GM21360 (cell line): ENCODE measurements around the gene TCERG1L.

Experiments used
- ATAC-seq: cut with Tn5 transposase; IDR thresholded peaks from one replicate; pipeline ENCODE4 v1.9.1; 2021; ENCODE audit warnings: mild to moderate bottlenecking, moderate library complexity; ENCODE audit not compliant: unreplicated experiment

The TCERG1L gene

GRCh38 chr10:131211965-131212619 is 99.4 kb downstream of the TCERG1L start:
- ATAC-seq = no peak

GRCh38 chr10:131211559-131211958 is 100.0 kb downstream of the TCERG1L start:
- no peak for ATAC-seq

GRCh38 chr10:131211146-131211545 is 100.4 kb downstream of the TCERG1L start:
- ATAC-seq = no peak

- ATAC-seq = no peak
Measured at GRCh38 chr10:131210181-131210580, 101.3 kb downstream of the TCERG1L start.

- no peak for ATAC-seq
Measured at GRCh38 chr10:131207584-131208532, 103.7 kb downstream of the TCERG1L start.

DNA sequence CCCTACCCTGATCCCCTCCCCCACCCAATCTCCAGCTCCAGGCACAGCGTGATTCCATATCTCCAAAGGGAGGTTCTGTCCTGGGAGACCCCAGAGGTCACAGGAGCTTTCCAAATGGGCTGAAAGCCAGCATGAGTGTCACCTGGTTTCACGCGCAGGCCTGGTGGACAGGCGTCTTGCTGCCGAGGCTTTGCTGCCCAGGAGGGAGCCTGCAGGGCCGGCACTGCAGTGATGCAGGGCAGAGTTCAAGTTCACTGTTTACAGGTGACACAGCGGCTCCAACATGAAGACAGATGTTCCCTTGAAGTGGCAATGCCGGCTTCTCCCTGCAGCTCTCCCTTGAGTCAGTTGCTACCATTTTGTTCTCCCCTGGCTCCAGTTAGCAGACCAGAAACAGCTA is 104.3 kb downstream of the TCERG1L start:
- ATAC-seq = no peak

- no peak for ATAC-seq
Measured at GRCh38 chr10:131206111-131206995, 105.2 kb downstream of the TCERG1L start.

- no peak for ATAC-seq
Measured at GRCh38 chr10:131205556-131205955, 106.0 kb downstream of the TCERG1L start.

DNA sequence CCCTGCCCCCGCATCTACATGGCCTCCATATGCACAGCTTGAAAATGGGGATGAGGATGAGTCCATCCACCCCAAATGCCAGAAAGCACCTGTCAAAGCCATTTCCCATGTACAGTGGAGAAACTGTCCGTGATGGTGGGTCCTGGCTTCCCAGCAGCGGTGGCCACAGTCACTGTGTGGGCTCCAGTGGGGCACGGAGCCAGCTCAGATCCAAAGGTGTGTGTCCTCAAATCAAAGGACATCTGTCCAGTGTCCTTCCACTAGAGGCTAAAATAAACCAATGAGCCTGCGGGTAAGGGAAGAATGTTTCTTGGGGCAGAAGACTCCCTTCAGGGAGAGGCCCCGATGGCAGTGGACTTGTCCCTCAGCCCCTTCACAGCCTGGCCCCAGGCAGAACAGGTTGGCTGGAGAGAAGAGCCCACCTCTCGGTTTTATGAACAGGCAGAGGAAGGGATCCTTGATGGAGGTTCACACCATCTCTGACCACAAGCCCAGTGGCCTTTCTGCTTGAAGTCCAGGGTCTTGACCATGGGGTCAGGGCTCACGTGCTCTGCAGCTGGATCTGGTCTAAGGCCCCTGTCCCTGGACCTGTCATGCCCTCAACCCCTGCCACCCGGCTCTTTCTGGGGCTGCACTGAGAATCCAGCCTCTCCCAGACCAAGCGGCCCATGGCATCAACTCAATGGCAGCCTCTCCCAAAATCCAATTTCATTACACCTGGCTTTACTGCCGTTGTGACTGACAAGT is 106.9 kb downstream of the TCERG1L start:
- ATAC-seq = no peak

- no peak for ATAC-seq
Measured at GRCh38 chr10:131203456-131204357, 107.8 kb downstream of the TCERG1L start.

GRCh38 chr10:131202990-131203389 is 108.5 kb downstream of the TCERG1L start:
- ATAC-seq = no peak

DNA sequence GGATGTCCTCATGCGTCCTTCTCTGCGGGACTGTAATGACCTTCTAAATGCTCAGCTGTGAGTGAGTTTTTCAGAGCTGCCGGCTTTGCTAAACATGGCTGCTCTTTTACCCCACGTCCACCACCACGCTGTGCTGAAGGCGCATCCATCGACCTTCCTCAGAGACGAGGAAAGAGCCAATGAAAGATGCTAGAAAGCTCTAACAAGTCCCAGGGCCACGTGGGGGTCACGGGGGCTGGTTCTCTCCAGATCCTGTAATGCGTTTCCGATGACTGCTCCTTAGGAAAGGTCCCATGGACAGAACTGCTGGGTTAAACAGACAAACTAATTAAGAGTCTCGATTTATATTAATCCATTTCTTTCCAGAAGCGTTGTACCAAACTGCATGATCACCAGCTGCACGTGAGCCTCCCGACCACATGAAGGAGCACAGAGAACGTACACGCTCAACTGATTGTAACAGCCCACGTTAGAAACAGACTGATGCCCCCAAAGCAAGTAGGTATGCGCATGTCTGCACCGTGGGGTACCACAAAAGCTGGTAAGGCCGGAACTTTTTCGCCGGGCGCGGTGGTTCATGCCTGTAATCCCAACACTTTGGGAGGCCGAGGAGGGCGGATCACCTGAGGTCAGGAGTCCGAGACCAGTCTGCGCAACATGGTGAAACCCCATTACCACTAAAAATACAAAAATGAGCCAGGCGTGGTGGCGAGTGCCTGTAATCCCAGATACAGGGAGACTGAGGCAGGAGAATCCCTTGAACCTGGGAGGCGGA is 109.6 kb downstream of the TCERG1L start:
- ATAC-seq = no peak

GRCh38 chr10:131200856-131201470 is 110.6 kb downstream of the TCERG1L start:
- no peak for ATAC-seq

DNA sequence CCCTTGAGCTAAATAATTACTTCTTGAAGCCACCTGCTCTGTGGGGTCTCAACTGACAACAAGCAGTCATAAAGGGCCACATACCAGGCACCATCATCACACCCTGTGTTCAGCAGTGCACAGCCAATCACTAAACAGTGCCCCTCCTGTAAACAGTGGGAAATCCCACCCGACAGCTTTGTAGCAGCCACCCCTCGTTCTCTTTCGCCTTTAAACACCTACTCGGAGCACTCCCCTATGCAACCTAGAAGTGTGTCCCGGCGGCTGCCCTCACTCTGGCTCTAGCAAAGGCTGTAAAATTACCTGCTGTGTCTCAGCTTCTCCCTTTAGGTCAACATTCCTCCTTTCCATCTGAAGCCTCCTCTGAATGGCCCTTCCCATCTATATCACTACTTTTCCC is 111.9 kb downstream of the TCERG1L start:
- ATAC-seq = no peak

- no peak for ATAC-seq
Measured at GRCh38 chr10:131198843-131199242, 112.7 kb downstream of the TCERG1L start.

GRCh38 chr10:131198401-131198800 is 113.1 kb downstream of the TCERG1L start:
- ATAC-seq = no peak

DNA sequence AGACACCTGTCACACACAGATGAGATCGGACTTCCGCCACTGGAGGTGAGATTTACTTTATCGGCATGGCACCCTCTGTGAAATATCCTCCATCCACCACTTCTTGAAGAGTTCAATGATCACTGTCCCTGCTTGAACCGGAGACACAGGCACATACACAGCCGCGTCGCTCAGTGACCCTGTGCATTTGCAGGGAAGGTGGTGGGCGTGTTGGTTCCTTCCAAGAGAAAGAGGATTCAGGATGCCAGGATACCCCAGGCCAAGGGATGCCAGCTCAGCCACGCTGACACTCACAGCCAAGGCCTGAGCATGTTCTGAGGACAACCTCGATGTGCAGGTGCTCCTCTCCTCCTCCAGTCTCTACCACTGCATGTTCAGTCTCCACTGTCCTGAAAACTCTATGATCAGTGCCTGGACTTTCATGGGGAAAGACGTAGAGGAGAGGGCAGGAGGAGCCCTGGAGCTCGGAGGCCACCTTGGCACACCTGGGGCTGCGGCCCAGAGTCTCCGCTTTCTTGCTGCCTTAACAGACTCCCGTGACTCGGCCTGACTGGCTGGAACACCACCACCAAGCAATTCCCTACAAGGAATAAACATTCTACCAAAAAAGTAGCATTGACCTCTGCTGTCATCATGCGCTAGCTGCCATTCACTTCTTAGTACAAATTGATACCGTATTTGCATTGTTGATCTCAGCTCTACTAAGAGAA is 115.2 kb downstream of the TCERG1L start:
- ATAC-seq = no peak
